DMS153 treated with DMSO at 0.1 percent for 48 hours (cell line): ENCODE results near the gene C19orf38.

ENCODE experiments used
- DNase-seq: peaks from one replicate; lab custom pipeline; 2025; ENCODE audit not compliant: unreplicated experiment; lab: John Stamatoyannopoulos, UW

C19orf38 gene, protein sequence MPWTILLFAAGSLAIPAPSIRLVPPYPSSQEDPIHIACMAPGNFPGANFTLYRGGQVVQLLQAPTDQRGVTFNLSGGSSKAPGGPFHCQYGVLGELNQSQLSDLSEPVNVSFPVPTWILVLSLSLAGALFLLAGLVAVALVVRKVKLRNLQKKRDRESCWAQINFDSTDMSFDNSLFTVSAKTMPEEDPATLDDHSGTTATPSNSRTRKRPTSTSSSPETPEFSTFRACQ

GRCh38 chr19:10848230-10848856 lies at the start of gene C19orf38:
Gene C19orf38, plus strand, starts transcription at chr19:10848415. Its CDS starts 94 bp downstream, at chr19:10848509.
- no peak for DNase-seq

- DNase-seq = no peak
Measured at GRCh38 chr19:10800488-10800887, 47.7 kb upstream of the C19orf38 start.

DNA sequence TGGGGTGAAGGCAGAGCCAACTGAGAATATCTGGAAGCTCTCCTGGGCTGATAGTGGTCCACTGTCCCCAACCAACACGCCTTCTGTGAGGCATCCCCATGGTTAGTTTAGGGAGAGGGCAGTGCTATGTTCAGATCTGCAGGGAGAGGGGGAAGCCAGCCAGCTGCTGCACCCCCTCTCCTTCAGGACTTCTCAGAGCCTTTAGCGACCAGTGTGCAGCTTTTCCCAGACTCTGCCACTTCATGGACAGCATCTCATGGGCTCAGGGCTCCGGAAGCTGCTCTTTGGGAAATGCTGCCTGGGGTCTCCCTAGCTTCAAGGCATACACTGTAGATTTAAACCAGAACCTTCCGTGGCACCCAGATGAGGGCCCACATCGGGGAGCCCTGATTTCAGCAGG lies 45.7 kb upstream of the C19orf38 start:
- no peak for DNase-seq

GRCh38 chr19:10803252-10803651 lies 45.0 kb upstream of the C19orf38 start:
- no peak for DNase-seq

- no peak for DNase-seq
Measured at GRCh38 chr19:10805065-10805757, 43.0 kb upstream of the C19orf38 start.

DNA sequence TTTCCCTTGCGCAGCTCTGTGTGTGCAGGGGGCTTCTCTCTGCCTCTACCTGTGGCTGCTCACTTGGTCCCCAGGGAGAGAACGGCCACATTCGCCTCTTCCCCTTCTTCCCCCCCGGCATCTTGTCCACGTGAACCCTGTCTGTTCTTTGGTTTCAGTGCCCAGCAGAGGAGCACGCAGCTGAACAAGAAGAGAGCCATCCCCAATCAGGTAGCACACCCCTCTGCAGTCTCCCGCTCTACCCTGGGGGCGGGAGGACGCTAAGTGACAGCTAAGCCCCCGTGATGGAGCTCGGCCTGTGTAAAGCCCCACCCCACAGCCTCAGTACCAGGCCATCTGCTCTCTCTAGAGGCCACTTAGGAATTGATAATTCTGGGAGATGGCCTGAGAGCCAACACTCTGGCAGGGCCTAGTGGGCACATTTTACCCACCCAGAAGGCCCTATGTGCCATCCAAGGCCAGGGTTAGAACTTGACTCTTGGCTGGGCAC lies 42.4 kb upstream of the C19orf38 start:
- DNase-seq = no peak

DNA sequence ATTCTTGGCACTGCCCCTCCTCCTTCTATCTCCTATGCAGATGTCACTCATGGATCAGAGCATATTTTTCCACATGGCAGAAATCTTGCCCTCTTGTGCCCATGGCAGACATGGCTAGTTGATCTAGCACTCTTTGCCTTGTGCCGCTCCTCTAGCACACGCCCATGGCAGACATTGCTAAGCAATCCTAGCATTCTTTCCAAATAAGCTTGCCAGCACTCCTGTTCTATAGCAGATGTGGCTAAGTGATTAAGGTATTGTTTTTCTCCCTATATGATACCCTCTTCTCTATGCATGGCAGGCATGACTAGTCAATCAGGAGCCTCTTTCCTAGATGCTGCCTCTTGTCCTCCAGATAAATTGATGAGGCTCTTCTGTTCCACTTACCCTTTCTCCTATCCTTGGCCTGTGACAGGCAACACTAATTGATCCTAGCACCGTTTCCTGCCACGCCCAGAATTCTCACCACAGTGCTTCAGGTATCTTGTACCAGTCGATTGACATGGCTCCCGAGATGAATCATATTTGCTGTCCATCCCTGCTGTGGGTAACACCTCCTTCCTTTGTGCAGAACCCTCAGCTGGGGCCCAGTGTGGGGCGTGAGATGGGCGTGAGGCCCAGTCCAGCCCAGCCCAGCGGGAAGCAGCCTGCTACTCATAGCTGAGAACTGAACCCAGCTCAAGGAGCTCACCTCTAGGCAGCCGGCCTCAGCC lies 39.1 kb upstream of the C19orf38 start:
- DNase-seq = no peak

GRCh38 chr19:10809651-10810285 lies 38.4 kb upstream of the C19orf38 start:
- DNase-seq = no peak

DNA sequence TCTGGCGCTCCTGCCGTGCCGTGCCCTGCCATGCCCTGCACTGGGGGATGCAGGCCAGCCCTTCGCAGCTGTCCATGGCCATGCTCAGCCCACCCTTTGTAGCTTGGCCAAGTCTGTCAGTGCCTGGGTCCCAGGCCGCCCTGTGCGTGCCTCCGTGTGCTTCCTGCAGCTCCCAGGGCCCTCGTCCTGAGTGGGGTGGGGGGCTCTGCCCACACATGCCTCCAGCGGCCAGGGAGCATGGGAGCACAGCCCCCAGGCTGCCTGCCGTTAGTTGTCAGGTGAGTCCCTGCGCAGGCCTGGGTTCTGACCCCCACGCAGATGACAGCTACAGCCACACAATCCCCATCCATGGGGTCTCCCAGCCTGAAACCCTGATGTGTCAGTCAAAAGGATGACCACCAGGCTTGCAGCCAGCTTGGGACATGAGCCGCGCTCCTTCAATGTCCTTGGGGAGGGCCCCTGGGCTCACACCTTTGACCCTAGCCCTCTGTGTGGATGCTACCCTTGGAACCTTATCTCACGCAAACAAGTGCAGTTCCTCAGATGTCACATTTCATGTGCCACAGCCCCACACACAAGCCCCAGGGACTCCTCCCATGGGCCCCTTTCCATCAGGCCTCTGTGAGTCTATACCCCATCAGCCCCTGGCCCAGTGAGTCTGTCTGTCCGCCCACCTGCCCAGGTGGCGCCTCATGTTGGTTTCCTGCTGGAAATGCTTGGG lies 36.7 kb upstream of the C19orf38 start:
- DNase-seq = no peak

DNA sequence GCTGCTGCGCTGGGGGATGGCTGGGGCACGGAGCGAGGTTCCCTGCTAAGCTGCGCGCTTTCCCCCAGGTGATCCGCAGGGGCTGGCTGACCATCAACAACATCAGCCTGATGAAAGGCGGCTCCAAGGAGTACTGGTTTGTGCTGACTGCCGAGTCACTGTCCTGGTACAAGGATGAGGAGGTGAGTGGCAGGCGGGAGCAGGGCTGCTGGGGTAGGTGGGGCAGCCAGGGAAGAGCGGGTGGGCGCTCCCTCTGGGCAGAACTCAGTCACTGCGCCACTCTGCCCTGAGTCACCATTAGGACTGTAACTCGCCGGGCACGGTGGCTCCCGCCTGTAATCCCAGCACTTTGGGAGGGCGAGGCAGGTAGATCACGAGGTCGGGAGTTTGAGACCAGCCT lies 36.0 kb upstream of the C19orf38 start:
- no peak for DNase-seq

DNA sequence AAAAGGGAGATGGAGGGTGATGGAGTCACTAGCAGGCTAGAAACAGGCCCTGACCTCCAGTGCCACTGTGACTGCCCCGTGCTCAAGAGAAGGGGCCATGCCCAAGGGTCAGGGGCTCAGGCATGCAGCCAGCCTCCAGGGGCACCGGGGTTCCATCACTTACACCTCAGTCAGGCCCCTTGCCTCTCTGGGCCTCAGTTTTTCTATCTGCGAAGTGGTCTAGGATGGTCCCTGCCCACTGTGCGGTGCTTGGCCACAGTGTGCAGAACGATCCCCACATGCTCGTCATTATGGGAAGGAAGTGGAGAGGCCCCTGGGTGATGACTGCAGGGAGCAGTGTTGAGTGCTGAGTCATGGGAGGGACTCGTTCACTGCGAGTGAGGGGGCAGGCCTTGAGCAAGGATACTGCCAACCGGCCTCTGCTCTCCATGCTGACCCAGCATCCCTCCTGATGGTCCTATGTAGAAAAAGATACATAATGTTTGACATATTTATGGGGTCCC lies 35.3 kb upstream of the C19orf38 start:
- no peak for DNase-seq

DNA sequence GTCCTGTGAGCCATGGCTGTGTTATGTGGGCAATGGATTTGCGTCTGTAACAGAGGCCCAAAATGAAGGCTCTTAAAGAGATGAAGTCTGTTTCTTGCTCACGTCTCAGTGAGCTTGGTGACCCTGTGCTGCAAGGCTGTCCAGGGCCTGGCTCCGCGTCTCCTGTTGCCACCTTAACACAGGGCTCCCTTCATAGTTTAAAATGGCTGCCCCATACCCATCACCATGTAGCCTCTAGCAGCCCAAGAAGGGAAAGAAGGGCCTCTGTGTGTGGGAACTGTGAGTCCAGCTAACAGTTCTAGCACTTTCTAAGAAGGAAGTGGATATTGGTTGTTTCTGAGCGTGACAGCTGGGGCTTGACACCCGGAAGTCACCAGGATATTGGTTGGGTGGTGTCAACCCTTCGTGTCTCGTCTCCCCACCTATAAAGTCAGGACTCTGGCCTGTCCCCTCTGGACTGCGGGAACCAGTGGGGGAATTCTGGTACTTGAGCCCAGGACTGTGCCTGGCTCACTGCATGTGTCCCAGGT lies 33.1 kb upstream of the C19orf38 start:
- DNase-seq = no peak

DNA sequence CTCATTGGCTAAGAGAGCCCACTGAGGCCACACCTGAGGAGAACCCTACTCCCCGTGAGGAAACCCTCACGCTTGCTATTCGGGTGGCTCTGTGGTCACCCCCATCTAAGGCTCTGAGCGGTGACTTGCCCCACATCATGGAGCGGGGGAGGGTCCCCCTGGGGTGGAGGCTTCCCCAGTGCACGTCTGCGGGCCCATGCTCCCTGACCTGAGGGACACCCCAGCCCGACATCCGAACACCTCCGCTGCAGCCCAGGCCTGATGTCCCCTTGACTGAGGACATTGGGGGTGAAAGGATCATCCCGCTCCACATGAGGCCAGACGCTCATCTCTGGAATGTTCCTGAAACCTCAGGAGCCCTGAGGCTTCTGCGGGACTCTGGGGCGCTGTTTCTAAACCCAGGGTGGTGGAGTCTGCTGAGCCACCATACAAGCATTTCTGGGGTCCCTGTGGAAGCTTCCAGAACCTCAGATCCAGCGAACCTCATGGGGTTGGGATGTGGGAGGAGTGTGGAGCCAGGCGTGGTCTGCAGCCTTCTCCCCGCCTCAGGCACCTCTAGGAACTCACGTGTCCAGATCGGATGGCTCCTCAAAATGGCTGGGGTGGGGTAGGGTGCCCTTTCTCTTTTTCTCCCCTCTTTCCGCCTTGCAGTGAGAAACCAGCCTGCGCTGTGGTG lies 32.1 kb upstream of the C19orf38 start:
- no peak for DNase-seq

DNA sequence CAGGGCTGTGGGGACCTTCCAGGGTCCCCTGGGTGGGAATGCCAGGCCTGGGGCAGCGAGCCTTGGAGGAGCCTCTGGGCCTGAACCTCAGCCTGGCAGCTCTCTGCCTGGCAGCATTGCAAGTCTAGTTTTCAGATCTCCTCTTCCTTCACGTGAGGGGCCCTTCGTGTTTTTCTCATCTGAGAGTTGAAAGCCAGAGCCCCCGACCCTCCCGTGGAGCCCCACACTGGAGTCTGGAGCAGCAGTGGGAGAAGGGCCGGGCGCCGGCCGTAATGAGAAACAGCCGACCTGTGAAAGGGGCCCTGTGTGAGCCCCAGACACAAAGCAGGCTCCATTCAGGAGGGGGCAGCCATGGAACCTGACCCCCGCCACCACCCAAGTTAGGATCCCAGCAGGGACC lies 31.5 kb upstream of the C19orf38 start:
- DNase-seq = no peak

DNA sequence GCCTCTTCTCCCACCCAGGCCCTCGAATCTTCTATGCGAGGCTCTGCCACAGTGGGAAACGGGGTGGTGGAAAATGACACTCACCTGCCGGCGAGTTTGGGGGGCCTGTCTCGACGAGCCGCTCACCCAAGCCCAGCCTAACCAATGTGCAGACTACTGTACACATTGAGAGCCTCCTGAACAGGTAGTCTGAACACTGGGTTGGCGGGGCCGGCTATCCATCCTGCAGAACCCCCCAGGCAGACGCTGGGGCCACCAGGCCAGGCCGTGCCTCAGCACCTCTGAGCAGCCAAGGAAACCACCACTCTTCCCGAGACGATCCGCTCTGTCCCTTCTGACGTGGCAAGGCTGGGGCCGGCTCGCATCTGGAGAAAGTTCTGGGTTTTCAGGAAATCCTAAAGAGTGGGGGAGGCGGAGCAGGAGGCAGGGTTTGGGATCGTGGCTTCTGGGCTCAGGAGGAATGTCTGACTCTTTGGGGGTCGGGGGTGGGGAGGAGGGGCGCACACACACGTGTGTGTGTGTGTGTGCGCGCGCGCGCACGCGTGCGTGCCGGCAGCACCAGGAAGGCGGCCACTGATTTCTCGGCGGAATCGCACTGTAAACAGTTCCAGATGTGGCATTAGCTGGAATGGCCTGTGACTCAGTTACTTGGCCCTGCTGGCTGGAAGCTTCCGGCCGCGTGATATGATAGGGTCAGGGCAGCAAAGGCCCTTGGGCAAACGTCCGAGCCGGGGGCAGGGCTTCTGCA lies 30.8 kb upstream of the C19orf38 start:
- no peak for DNase-seq

DNA sequence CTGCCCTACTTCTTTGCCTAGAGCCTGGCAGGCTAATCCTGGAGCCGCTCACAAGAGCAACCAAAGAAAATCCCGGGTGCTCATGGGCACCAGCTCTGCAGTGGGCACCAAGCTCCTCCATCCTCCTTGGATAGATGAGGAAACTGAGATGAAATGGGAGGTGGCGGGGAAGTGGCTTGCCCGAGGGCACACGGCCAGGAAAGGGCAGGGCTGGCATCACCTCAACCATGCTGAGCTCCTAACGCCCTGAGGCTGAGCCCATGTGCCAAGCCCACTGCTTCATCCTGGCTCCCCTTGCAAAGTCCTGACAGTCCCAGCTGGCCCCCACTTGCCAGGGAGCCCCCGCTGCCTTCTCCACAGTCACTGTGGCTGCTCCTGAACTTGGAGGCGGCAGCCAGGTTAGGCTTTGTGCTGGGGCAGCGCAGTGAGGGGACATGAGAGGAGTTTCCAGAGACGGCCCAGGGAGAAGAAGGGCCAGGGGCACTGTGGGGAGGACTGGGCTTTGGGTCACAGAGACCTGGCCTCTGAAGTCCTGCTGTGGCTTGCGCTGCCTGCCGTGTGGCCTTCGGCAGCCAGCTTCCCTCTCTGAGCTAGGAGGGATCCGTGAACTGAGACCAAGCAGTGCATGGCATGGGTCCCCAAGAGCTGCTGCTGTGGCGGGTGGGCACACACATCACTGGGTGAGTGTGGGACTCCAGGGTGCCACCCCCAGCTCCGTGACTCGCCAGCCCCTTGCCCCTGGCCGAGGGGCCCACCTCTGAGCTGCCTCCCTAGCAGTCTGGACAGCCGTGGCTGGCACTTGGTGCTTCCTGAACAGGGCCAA lies 29.7 kb upstream of the C19orf38 start:
- no peak for DNase-seq

DNA sequence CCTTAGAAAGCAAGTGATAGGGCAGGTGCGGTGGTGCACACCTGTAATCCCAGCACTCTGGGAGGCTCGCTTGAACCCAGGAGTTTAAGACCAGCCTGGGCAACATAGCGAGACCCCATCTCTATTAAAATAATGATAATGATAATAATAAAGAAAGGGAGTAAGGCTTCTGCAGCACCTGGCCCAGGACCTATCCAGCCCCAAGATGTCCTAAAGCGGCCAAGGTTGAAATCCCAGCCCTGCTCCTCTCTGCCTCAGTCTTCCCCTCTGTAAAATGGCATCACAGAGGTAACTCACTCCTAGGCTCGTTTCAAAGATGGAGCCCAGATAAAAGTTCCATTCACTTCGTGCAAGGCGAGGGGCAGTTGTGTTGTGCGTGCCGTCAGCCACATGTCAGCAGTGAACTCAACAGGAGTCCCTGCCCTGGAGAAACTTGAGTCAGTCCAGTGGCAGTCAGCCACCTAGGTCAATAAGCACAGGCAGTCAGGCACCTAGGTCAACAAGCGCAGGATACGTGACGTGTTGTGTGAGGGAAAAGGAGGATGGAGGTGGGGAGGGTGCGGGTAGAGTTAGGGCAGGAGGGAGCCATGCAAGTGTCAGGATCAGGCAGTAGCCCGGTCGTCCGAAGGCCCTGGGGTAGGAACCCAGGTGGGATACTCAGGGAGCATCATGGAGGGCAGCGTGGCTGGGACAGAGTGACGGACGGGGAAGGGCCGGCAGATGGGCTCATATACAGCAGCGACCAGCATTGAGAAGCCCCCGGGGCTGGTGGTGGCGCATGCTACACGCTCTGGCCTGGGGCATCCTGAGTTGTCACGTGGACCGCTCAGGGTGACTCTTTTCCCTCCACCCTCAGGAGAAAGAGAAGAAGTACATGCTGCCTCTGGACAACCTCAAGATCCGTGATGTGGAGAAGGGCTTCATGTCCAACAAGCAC lies 28.8 kb upstream of the C19orf38 start:
- DNase-seq = no peak
